ENCODE measurements around the gene CFAP99.
A peak's percentile ranks its signal among the peaks of the same experiment; 100 is the strongest.

CFAP99 gene

GRCh38 chr4:2411786-2412510 lies 6.8 kb upstream of the CFAP99 start:
- no peak for DNase-seq (ENCODE audit: low read depth)

- DNase-seq (ENCODE audit: low read depth): no peak
Observed at GRCh38 chr4:2412534-2412884, 6.2 kb upstream of the CFAP99 start.

- peak; percentile 65 for DNase-seq (ENCODE audit: low read depth)
Observed at GRCh38 chr4:2412885-2413716, 5.7 kb upstream of the CFAP99 start.

GRCh38 chr4:2413821-2414610 lies 4.7 kb upstream of the CFAP99 start:
- no peak for DNase-seq (ENCODE audit: low read depth)

GRCh38 chr4:2415213-2415612 lies 3.5 kb upstream of the CFAP99 start:
- DNase-seq (ENCODE audit: low read depth): no peak

GRCh38 chr4:2415881-2416563 lies 2.7 kb upstream of the CFAP99 start:
- DNase-seq (ENCODE audit: low read depth): no peak

GRCh38 chr4:2416564-2417225 lies 2.1 kb upstream of the CFAP99 start:
- no peak for DNase-seq (ENCODE audit: low read depth)

GRCh38 chr4:2417226-2417764 lies 1.5 kb upstream of the CFAP99 start:
- DNase-seq (ENCODE audit: low read depth): no peak

- DNase-seq (ENCODE audit: low read depth): no peak
Observed at GRCh38 chr4:2417765-2418649, 748 bp upstream of the CFAP99 start, which contains the start of gene ZFYVE28. Gene ZFYVE28 (minus strand): TSS chr4:2418645. CDS start chr4:2418323, 322 bp downstream.

GRCh38 chr4:2419814-2420213 lies 1.1 kb downstream of the CFAP99 start:
- DNase-seq (ENCODE audit: low read depth): no peak

- no peak for DNase-seq (ENCODE audit: low read depth)
Observed at GRCh38 chr4:2421928-2422327, 3.2 kb downstream of the CFAP99 start.

GRCh38 chr4:2423066-2423465 lies 4.3 kb downstream of the CFAP99 start:
- DNase-seq (ENCODE audit: low read depth): no peak

GRCh38 chr4:2423695-2424094 lies 4.9 kb downstream of the CFAP99 start:
- DNase-seq (ENCODE audit: low read depth): no peak

- DNase-seq (ENCODE audit: low read depth): no peak
Observed at GRCh38 chr4:2424581-2424980, 5.8 kb downstream of the CFAP99 start.

GRCh38 chr4:2425386-2426068 lies 6.8 kb downstream of the CFAP99 start:
- DNase-seq (ENCODE audit: low read depth): no peak

- DNase-seq (ENCODE audit: low read depth): no peak
Observed at GRCh38 chr4:2426069-2426397, 7.3 kb downstream of the CFAP99 start.

GRCh38 chr4:2426711-2427275 lies 8.0 kb downstream of the CFAP99 start:
- no peak for DNase-seq (ENCODE audit: low read depth)

- no peak for DNase-seq (ENCODE audit: low read depth)
Observed at GRCh38 chr4:2427383-2428334, 8.9 kb downstream of the CFAP99 start.
